HepG2 (cell line): ENCODE data around the gene NPBWR2. TPM values are rescaled to one million over a fixed set of nuclear protein-coding genes. Genes with fewer than 3 reads are reported as not detected.

Source experiments
- AGO2 ChIP-seq: fragments of 200-400 bp; formaldehyde crosslinking; optimal IDR thresholded peaks from 2 replicates; pipeline ENCODE3; 2017; ENCODE audit warnings: mild to moderate bottlenecking, low read depth, low read length, moderate library complexity
- GABPA ChIP-seq, 2 experiments: IDR thresholded peaks; 2 replicates each; pipeline ENCODE4 v1.6.1; 2011 to 2016; ENCODE audit warnings: low read depth in 2 of 2, low read length in 1 of 2, missing biosample characterization in 1 of 2, missing genetic modification characterization in 1 of 2
- RAD51 ChIP-seq: fragments of 450-650 bp; IDR thresholded peaks from 2 replicates; pipeline ENCODE4 v1.6.1; 2016; ENCODE audit warnings: borderline replicate concordance
- ZNF296 ChIP-seq: sonication (generic); formaldehyde crosslinking; conservative IDR thresholded peaks from 2 replicates; pipeline ENCODE4 v1.5.0; 2020; ENCODE audit warnings: mild to moderate bottlenecking, missing genetic modification reagents
- ZNF329 ChIP-seq: sonication (generic); formaldehyde crosslinking; IDR thresholded peaks from 2 replicates; pipeline ENCODE4 v1.9.0; 2021; ENCODE audit warnings: low read depth, mild to moderate bottlenecking, missing genetic modification reagents
- ZNF543 ChIP-seq: sonication (generic); formaldehyde crosslinking; IDR thresholded peaks from 2 replicates; pipeline ENCODE4 v1.4.0; 2020; ENCODE audit warnings: mild to moderate bottlenecking, missing genetic modification reagents
- ZNF589 ChIP-seq: sonication (generic); formaldehyde crosslinking; conservative IDR thresholded peaks from 2 replicates; pipeline ENCODE4 v1.8.0; 2022; ENCODE audit warnings: mild to moderate bottlenecking, moderate library complexity, missing genetic modification reagents
- ZNF761 ChIP-seq: sonication (generic); formaldehyde crosslinking; conservative IDR thresholded peaks from 2 replicates; pipeline ENCODE4 v1.4.0; 2020; ENCODE audit warnings: mild to moderate bottlenecking, missing genetic modification reagents
- ZNF768 ChIP-seq: sonication (generic); formaldehyde crosslinking; IDR thresholded peaks from 2 replicates; pipeline ENCODE4 v1.4.0; 2020; ENCODE audit warnings: missing genetic modification reagents
- ZNF879 ChIP-seq: sonication (generic); formaldehyde crosslinking; IDR thresholded peaks from 2 replicates; pipeline ENCODE4 v1.8.1; 2023; ENCODE audit warnings: missing genetic modification reagents
- ZNF891 ChIP-seq: sonication (generic); formaldehyde crosslinking; IDR thresholded peaks from 2 replicates; pipeline ENCODE4 v1.5.0; 2020; ENCODE audit warnings: mild to moderate bottlenecking, missing genetic modification reagents
- polyA plus RNA-seq, 8 experiments: library from polyadenylated mRNA; depleted of rRNA in 3 of 8; stranded (reverse) in 7 of 8; unstranded in 1 of 8; fragments of >200 nt; fragmentation: Illumina TruSeq in 4 of 8; extraction: Trizol in 4 of 8; gene quantifications; 2 replicates each; pipeline versions ENCODE4 v1.2.1 to v1.2.3, GENCODE V29; 2011 to 2016; ENCODE audit warnings: low read depth in 4 of 8, missing spikeins in 1 of 8, mixed read lengths in 1 of 8; ENCODE audit not compliant: insufficient read depth in 1 of 8
- total RNA-seq, 5 experiments: library from RNA; depleted of rRNA; stranded (reverse); fragments of >200 nt; fragmentation: Illumina TruSeq; extraction: Trizol; gene quantifications; 2 replicates each; pipeline ENCODE4 v1.2.3, GENCODE V29; 2016; ENCODE audit warnings: low read depth in 1 of 5
- TF ChIP-seq, protein P1 (sequence below): IDR thresholded peaks from 2 replicates; pipeline ENCODE4 v1.6.1; 2012; ENCODE audit warnings: low read depth, low read length, improper control_type of control experiment
- TF ChIP-seq, protein P2 (sequence below): sonication (generic); formaldehyde crosslinking; conservative IDR thresholded peaks from 2 replicates; pipeline ENCODE4 v1.8.0; 2022; ENCODE audit warnings: missing genetic modification reagents
- TF ChIP-seq, protein P3 (sequence below): IDR thresholded peaks from 2 replicates; pipeline ENCODE4 v1.6.1; 2016; ENCODE audit warnings: mild to moderate bottlenecking, missing biosample characterization, missing genetic modification reagents
- TF ChIP-seq, protein P4 (sequence below): sonication (generic); formaldehyde crosslinking; IDR thresholded peaks from 2 replicates; pipeline ENCODE4 v1.4.0; 2020; ENCODE audit warnings: mild to moderate bottlenecking, missing genetic modification reagents

NPBWR2 gene
- total and polyA plus RNA-seq, 2 of the 13 experiments (the other 11 are each of a cell fraction or from before 2014, with no cell fraction given) = not detected

DNA sequence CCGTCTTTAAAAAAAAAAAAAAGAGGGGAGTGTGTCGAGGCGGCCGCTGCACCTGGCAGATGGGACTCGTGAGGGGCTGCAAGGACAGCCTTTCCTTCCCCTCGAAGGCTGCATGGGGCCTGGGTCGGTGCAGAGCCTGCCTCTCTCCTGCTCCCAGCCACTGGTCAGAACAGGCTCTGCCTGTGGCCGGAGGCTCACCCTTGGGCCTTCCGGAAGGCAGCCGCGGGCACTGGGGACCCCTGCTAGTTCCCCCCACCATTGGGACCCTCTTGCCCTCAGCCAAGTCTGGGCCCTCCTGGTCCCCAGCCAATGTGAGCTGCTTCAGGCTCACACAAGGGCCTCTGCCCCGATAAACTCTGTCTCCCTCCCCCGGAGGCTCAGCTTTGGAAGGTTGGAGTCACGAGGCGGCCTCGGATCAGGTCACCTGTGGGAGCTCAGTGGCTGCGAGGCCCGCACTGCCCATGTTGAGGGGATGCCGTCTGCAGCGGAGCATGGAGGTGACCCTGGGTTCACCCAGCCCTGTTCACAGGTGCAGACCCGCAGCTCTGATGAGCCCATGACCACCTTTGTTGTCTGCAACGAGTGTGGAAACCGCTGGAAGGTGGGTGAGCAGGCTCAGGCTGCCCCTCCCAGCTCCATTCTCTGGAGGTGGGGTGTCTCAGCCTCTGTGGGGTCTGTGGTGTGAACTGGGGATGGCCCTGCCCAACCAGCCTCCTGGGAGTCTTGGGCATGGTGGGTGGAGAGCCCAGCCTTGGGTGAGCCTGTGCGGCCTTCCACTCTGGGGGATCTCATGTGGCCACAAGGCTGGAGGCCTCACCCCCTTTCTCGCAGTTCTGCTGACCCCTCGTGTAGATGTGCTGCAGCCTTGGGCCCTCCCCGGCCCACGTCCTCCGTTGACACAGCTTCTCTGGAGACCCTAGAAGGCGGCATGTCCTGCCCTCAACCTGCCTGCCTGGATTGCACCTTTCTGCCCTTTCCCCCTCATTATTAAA lies 35.7 kb downstream of the NPBWR2 start (continued):
- TF ChIP-seq GABPA (IDR thresholded peaks at IDR 0.05; ENCODE audit: low read depth, low read length) (no peak), GABPA (CRISPR knock-in tag; IDR thresholded peaks at IDR 0.05; ENCODE audit: low read depth) (no peak), ZNF296 (CRISPR knock-in tag) (no peak), ZNF589 (CRISPR knock-in tag) (no peak), RAD51 (no peak), ZNF879 (CRISPR knock-in tag) (no peak), ZNF768 (CRISPR knock-in tag) (0 out of 2 replicates have a peak, but pooled peaks have one; percentile 14), ZNF891 (CRISPR knock-in tag) (0 out of 2 replicates have a peak, but pooled peaks have one; percentile 16), AGO2 (peak; percentile 85), ZNF761 (CRISPR knock-in tag) (no peak), ZNF329 (no peak), ZNF543 (no peak)
- TF ChIP-seq, protein P1, sequence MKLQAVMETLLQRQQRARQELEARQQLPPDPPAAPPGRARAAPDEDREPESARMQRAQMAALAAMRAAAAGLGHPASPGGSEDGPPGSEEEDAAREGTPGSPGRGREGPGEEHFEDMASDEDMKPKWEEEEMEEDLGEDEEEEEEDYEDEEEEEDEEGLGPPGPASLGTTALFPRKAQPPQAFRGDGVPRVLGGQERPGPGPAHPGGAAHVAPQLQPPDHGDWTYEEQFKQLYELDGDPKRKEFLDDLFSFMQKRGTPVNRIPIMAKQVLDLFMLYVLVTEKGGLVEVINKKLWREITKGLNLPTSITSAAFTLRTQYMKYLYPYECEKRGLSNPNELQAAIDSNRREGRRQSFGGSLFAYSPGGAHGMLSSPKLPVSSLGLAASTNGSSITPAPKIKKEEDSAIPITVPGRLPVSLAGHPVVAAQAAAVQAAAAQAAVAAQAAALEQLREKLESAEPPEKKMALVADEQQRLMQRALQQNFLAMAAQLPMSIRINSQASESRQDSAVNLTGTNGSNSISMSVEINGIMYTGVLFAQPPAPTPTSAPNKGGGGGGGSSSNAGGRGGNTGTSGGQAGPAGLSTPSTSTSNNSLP = no peak
- TF ChIP-seq, protein P2, sequence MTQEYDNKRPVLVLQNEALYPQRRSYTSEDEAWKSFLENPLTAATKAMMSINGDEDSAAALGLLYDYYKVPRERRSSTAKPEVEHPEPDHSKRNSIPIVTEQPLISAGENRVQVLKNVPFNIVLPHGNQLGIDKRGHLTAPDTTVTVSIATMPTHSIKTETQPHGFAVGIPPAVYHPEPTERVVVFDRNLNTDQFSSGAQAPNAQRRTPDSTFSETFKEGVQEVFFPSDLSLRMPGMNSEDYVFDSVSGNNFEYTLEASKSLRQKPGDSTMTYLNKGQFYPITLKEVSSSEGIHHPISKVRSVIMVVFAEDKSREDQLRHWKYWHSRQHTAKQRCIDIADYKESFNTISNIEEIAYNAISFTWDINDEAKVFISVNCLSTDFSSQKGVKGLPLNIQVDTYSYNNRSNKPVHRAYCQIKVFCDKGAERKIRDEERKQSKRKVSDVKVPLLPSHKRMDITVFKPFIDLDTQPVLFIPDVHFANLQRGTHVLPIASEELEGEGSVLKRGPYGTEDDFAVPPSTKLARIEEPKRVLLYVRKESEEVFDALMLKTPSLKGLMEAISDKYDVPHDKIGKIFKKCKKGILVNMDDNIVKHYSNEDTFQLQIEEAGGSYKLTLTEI (CRISPR knock-in tag) = no peak
- TF ChIP-seq, protein P3, sequence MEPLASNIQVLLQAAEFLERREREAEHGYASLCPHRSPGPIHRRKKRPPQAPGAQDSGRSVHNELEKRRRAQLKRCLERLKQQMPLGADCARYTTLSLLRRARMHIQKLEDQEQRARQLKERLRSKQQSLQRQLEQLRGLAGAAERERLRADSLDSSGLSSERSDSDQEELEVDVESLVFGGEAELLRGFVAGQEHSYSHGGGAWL = no peak
- TF ChIP-seq, protein P4, sequence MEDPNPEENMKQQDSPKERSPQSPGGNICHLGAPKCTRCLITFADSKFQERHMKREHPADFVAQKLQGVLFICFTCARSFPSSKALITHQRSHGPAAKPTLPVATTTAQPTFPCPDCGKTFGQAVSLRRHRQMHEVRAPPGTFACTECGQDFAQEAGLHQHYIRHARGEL (CRISPR knock-in tag) = no peak
